GM06990 (cell line): ENCODE measurements around the gene NIPAL3.

Experiments
- DNase-seq: peaks from one replicate; pipeline ENCODE4 v3.0.0-alpha.2; 2011; ENCODE audit not compliant: insufficient read length; ENCODE audit errors: extremely low read depth
- H3K27me3 ChIP-seq: replicated peaks from 2 replicates; pipeline ENCODE4 v1.6.0; 2011; ENCODE audit warnings: low read length; ENCODE audit not compliant: control insufficient read depth, insufficient read depth
- H3K36me3 ChIP-seq: 2 replicates; pipeline ENCODE4 v1.5.1; 2011; ENCODE audit warnings: low read length; ENCODE audit not compliant: control insufficient read depth, insufficient read depth
- H3K4me3 ChIP-seq: replicated peaks from 2 replicates; pipeline ENCODE4 v1.5.1; 2011; ENCODE audit warnings: low read depth, mild to moderate bottlenecking, control low read depth, low read length
- CTCF ChIP-seq: IDR thresholded peaks from 2 replicates; pipeline ENCODE4 v1.5.1; 2011; ENCODE audit warnings: low read length, control low read depth, mild to moderate bottlenecking, inconsistent platforms; ENCODE audit not compliant: insufficient read depth, poor library complexity, severe bottlenecking

The NIPAL3 gene

DNA sequence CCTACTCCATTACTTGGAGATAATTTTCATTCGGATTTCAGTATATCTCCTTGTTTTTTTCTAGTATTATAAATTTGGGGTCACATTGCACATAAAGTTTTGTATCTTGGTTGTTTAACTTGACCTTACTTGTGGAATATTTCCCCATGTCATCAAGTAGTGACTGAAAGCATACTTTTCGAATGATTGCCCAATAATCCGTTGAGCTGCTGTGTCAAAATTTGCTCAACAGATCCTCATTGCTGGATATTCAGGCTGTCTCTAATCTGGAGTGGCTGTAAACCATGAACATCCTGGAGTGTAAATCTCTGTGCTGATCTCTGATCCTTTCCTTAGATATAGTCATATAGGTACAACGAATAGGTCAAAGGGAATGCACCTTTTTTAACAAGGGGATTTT lies 4.9 kb downstream of the NIPAL3 start:
- TF ChIP-seq CTCF, result no peak
- no peaks in the 10 kb centered on the region for H3K27me3 ChIP-seq
- DNase-seq, result no peak
- H3K36me3 ChIP-seq, result peaks cover 5% of the 10 kb centered on the region
- no peak overlapping the region for H3K4me3 ChIP-seq

- TF ChIP-seq CTCF, result no peak
- DNase-seq, result no peak
- Histone ChIP-seq H3K4me3 (no peak overlapping the region), H3K27me3 (no peaks in the 10 kb centered on the region), H3K36me3 (peaks cover 5% of the 10 kb centered on the region)
These were observed 5.9 kb downstream of the NIPAL3 start for GRCh38 chr1:24421502-24421901.

DNA sequence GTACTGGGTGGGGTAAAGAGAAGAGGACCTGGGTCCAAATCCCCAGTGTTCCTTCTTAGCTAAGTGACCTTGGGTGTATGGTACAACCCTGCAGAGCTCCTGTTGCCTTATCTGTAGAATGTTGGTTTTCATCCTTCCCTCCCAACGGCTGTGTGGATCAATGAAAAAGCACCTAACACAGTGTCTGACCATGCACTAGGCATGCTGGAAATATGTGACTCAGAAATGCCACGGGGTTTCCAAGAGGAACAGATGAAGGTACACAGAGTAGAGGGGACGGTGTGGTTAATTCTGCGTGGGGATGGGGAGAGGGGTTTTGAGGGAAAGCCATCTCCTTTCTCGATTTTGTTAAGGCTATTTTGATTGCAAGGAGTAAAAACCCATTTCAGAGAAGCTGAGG lies 8.6 kb downstream of the NIPAL3 start:
- no peak for TF ChIP-seq CTCF
- H3K27me3 ChIP-seq, result no peaks in the 10 kb centered on the region
- H3K36me3 ChIP-seq, result peaks cover 5% of the 10 kb centered on the region
- no peak for DNase-seq
- no peak overlapping the region for H3K4me3 ChIP-seq

DNA sequence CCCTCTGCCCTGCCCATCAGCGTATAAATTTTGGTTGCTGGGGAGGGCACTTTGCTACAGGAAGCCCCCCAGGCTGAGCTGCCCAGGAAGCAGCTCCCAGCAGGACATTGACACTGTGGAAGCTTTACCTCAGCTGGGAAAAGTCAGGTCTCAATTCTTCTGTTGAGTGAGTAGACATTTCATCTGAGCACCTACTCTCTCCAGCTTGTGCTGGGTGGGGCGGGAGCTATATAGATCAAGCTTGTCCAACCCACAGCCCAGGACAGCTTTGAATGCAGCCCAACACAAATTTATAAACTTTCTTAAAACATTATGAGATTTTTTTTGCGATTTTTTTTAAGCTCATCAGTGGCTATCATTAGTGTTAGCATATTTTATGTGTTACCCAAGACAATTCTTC lies 9.4 kb downstream of the NIPAL3 start:
- no peak for DNase-seq
- no peaks in the 10 kb centered on the region for H3K27me3 ChIP-seq
- H3K36me3 ChIP-seq, result peaks cover 3% of the 10 kb centered on the region
- no peak for TF ChIP-seq CTCF
- H3K4me3 ChIP-seq, result no peak overlapping the region

- no peaks in the 10 kb centered on the region for H3K27me3 ChIP-seq
- H3K4me3 ChIP-seq, result no peak overlapping the region
- TF ChIP-seq CTCF, result no peak
- no peak for DNase-seq
- peaks cover 3% of the 10 kb centered on the region for H3K36me3 ChIP-seq
These were observed 9.8 kb downstream of the NIPAL3 start for GRCh38 chr1:24425441-24425840.

DNA sequence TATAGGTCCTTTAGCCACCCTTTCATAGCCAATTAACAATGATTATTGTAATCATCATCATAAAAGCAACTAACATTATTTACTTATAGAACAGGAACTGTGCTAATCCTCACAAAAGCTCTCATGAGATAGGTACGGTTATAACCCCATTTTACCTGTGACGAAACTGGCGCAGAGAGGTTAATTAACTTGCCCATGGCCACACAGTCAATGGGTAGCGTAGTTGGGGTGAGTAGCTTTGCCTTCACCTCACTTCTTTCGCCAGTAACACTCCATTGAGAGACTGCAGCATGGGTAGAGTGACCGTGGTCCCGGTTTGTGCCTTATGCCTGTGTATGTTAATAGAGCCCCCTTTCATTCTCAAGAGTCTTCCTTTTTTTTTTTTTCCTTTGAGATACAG lies 10.3 kb downstream of the NIPAL3 start:
- DNase-seq, result no peak
- TF ChIP-seq CTCF, result no peak
- H3K27me3 ChIP-seq, result no peaks in the 10 kb centered on the region
- peaks cover 3% of the 10 kb centered on the region for H3K36me3 ChIP-seq
- H3K4me3 ChIP-seq, result no peak overlapping the region
